PFSK-1 (cell line): ENCODE results near the gene PUDP.

Source experiments
- FOXP2 ChIP-seq: optimal IDR thresholded peaks from 2 replicates; pipeline ENCODE3; 2011; ENCODE audit warnings: borderline replicate concordance, control low read depth, inconsistent platforms; ENCODE audit not compliant: insufficient read depth; ENCODE audit errors: extremely low read length, extremely low read depth
- POLR2AphosphoS5 ChIP-seq: IDR thresholded peaks from 2 replicates; pipeline ENCODE4 v1.6.1; 2012; ENCODE audit warnings: low read depth, mild to moderate bottlenecking, control low read depth, low read length, moderate library complexity
- REST ChIP-seq, 2 experiments: IDR thresholded peaks; 2 replicates each; pipeline versions ENCODE4 v1.6.1 to v1.8.0; 2011 to 2012; ENCODE audit warnings: low read depth in 2 of 2, low read length in 2 of 2, control low read depth in 1 of 2, inconsistent platforms in 1 of 2, mild to moderate bottlenecking in 1 of 2, moderate library complexity in 1 of 2; ENCODE audit not compliant: insufficient read depth in 1 of 2
- SIN3A ChIP-seq: IDR thresholded peaks from 2 replicates; pipeline ENCODE4 v1.6.1; 2012; ENCODE audit warnings: mild to moderate bottlenecking, low read length, moderate library complexity, borderline replicate concordance; ENCODE audit not compliant: insufficient read depth
- TAF1 ChIP-seq: IDR thresholded peaks from 2 replicates; pipeline ENCODE4 v1.6.1; 2012; ENCODE audit warnings: low read length, control low read depth, borderline replicate concordance; ENCODE audit not compliant: insufficient read depth

PUDP gene

DNA sequence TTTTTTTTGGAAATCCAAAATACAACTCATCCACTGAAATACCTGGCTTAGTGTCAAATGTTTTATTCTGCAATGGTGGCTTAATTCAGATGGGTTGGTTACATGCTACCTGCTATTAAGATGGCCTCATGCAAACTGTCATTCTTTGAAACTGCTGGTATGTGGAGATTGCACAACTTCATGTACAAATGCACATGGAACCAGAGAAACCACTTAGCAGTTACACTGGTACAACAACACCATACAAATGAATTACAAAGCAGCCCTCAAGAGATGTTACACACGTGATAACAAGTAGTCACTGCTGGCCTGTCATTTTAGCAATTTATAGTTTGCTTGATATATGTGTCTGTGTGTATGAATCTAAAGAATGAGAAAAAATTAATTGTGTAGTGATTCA is 85.0 kb downstream of the PUDP start:
- TF ChIP-seq SIN3A, result no peak
- no peak for TF ChIP-seq TAF1
- TF ChIP-seq POLR2AphosphoS5, result no peak
- no peak for TF ChIP-seq REST (IDR thresholded peaks at IDR 0.05; ENCODE audit: insufficient read depth in 1 of 2, low read depth in 2 of 2, low read length in 2 of 2)
- TF ChIP-seq FOXP2, result no peak

GRCh38 chrX:7062276-7062675 is 85.7 kb downstream of the PUDP start:
- TF ChIP-seq REST (IDR thresholded peaks at IDR 0.05; ENCODE audit: insufficient read depth in 1 of 2, low read depth in 2 of 2, low read length in 2 of 2), result no peak
- TF ChIP-seq TAF1, result no peak
- TF ChIP-seq POLR2AphosphoS5, result no peak
- no peak for TF ChIP-seq FOXP2

GRCh38 chrX:7061429-7061828 is 86.5 kb downstream of the PUDP start:
- TF ChIP-seq FOXP2 (no peak), POLR2AphosphoS5 (no peak), SIN3A (no peak), REST (IDR thresholded peaks at IDR 0.05; ENCODE audit: insufficient read depth in 1 of 2, low read depth in 2 of 2, low read length in 2 of 2) (no peak), TAF1 (no peak)

GRCh38 chrX:7060444-7060843 is 87.5 kb downstream of the PUDP start:
- no peak for TF ChIP-seq TAF1

GRCh38 chrX:7059859-7060258 is 88.1 kb downstream of the PUDP start:
- no peak for TF ChIP-seq TAF1
- TF ChIP-seq POLR2AphosphoS5, result no peak
- no peak for TF ChIP-seq SIN3A
- TF ChIP-seq FOXP2, result no peak
- TF ChIP-seq REST (IDR thresholded peaks at IDR 0.05; ENCODE audit: insufficient read depth in 1 of 2, low read depth in 2 of 2, low read length in 2 of 2), result no peak
